AG10803 (cell line): ENCODE measurements around the gene GP5.

Experiments used
- DNase-seq: peaks from one replicate; pipeline ENCODE4 v3.0.0; 2010; ENCODE audit warnings: low read depth
- H3K4me3 ChIP-seq: 2 replicates; pipeline ENCODE4 v1.5.1; 2011; ENCODE audit warnings: mild to moderate bottlenecking, low read length, control low read depth
- CTCF ChIP-seq: conservative IDR thresholded peaks from 2 replicates; pipeline ENCODE4 v1.5.1; 2011; ENCODE audit warnings: mild to moderate bottlenecking, low read length, control low read depth, inconsistent platforms

GP5 gene

DNA sequence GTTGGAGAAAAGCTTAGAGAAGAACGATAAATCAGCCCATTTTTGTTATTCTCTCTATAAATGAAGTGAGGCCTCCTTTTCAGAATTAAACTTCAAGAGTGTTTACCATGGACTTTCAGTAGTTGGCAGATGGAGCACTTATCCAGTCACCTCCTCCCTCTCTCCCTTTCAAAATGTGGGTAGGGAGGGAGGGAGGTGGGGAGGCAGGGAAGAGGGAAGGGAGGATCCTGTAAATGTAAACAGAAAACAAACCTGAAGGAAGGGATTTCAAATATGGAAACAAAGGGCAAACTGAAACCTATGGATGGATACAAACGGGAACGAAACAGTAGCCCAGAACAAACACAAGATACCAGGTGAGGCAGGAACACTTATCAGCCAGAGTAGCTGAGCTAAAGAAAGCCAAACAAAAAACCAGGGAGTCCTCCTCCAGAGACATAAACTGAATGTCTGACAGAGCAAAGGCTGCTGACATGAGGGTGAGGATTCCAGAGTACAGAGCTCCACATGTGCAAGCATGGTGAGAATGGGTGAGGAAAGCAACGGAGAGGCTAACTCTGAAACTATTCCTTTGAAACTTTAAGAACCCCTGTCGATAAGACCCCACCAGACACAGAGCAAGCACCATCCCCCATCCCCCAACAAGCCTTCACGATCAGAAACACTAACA is 41.0 kb upstream of the GP5 start:
- H3K4me3 ChIP-seq = no peak overlapping the region
- no peak for TF ChIP-seq CTCF
- no peak for DNase-seq

GRCh38 chr3:194434503-194434902 is 35.4 kb upstream of the GP5 start:
- DNase-seq = no peak
- H3K4me3 ChIP-seq = no peak overlapping the region
- no peak for TF ChIP-seq CTCF

DNA sequence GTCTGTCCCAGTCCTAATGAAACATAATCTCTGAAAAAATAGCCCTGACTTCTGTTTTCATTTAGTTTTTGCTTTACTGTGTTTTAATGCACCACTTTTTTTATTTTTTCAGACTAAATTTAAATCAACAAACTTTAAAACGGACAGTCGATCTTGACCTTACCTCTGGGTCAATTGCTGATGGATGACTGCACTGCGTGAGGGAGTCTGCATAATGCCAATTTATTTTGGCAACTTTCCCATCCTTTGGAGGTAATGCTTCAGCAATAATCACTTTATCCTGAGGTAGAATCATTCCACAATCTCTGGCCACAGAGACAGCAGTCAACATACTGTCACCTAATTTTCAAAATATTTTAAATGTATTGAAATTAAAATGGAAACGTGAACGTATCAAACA is 32.5 kb upstream of the GP5 start:
- DNase-seq = no peak
- no peak overlapping the region for H3K4me3 ChIP-seq
- TF ChIP-seq CTCF = no peak

DNA sequence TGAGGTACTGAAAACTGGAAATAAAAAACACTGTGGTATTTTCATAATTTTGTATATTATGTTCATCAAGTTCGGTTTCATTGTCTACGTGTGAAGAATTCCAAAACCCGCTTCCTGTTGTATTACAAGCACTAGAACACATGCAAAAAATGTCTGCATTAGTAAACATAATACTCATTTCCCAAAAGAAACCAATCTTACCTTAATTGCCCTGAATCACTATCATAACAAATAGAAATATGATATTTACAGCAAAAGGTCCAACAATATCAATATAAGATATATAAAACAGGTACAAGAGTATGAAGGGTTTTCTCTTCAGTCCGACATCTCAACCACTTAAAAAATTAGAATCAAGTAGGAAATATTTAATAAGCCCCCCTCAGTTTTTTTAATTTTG is 26.3 kb upstream of the GP5 start:
- TF ChIP-seq CTCF = no peak
- H3K4me3 ChIP-seq = no peak overlapping the region
- DNase-seq = no peak

DNA sequence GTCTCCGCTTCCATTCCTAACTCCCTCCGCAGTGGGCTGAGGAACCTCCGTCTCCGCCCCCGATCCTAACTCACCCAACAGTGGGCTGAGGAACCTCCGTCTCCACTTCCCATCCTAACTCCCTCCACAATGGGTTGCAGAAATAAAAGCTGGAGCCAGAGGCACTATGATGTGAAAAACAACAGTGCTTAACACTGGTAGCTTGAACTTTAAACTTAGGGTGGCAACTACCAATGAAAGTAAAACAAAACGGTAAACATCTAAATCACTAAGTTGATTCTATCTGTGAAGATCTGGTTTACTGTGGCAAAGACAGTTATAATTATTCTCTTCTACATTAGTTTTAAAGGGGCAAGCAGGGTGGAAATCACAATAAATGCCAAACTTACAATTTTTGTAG is 25.9 kb upstream of the GP5 start:
- H3K4me3 ChIP-seq = no peak overlapping the region
- TF ChIP-seq CTCF = no peak
- no peak for DNase-seq

GRCh38 chr3:194424373-194424772 is 25.3 kb upstream of the GP5 start:
- no peak for TF ChIP-seq CTCF
- no peak for DNase-seq
- no peak overlapping the region for H3K4me3 ChIP-seq

- H3K4me3 ChIP-seq = no peak overlapping the region
- no peak for TF ChIP-seq CTCF
- DNase-seq = no peak
These were observed 24.3 kb upstream of the GP5 start for GRCh38 chr3:194423317-194423716.
